NCI-H2196 (cell line): Measurements from ENCODE around the gene CYTH1.
"Not testable (repeated sequence)": the region's sequence is repeated elsewhere in the genome, so short reads cannot be mapped to it uniquely, and the experiment has no call there.

Experiments used
- DNase-seq: peaks from one replicate; lab custom pipeline; 2025; ENCODE audit not compliant: unreplicated experiment; lab: John Stamatoyannopoulos, UW

Gene CYTH1

DNA sequence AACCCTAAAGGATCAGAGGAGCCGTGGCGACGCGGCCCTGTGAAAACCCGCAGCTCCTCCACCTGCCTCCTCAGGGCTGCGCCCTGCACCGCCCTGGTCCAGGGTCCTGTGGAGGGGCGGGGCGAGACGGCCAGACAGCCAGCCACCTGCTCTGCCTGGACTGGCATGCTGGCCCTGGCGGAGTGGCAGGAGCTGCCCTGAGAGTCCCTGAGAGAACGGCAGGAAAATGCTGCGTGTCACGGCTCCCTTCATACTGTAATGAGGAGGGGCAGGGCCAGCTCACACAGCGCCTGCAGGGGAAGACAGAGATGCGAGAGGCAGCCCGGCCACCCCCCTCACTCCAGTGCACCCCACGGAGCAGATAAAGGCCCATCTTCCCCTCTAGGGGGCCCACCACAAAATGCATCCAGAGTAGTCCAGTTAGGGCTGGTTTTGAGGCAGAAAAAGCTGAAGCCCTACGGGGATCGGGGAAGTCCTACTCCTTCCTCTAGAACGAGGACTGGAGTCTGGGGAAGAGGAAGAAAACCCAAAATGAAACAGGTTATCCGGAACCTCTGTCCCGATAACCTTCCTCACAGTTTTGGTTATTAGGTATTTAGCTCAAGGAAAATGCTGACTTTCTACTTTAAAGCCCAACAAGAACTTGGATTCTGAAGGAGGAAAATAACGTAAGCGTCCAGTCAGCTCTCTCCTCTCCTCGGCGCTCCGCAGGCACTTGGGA is 107.3 kb downstream of the CYTH1 start:
- DNase-seq: peak; percentile 89

DNA sequence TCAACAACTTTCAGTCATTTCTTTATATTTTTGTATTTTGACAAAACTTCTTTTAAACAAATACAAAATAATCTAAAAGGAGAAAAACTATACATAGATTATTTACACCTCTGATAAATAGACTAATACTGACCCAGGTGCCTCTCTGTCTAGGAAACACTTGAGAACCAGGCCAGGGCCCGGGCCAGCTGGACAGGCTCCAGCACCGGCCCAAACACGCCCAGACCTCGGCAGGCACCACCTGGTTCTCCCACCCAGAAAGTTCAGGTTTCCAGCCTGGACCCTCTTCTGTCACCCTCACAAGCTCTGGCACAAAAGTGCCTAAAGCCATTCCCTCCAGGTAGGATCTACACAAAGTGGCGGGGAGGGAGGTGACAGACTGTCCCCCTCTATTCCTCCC is 107.9 kb downstream of the CYTH1 start:
- DNase-seq: peak; percentile 89

- no peak for DNase-seq
Observed at GRCh38 chr17:78673395-78673794, 108.7 kb downstream of the CYTH1 start.

DNA sequence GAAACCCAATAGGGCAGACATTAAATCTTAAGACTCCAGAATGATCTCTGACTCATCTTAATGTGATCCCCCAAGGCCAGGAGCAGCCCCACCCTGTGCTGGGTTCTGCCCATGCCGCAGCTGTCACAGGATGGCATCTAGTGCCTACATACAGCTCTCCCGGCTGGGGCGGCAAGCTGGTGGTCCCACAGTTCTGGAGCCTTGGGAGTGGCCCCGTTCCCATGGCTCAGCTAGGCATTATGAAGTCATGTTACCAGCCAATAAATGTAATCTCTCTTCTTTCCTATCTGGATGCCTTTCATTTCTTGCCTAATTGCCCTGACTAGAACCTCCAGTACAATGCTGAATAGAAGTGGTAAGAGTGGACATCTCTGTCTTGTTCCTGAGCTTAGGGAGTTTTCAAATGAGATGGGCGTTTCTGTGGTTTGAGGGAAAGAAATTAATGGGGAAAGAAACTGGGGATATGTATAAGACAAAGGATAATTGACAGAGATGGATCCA is 109.2 kb downstream of the CYTH1 start:
- no peak for DNase-seq

DNA sequence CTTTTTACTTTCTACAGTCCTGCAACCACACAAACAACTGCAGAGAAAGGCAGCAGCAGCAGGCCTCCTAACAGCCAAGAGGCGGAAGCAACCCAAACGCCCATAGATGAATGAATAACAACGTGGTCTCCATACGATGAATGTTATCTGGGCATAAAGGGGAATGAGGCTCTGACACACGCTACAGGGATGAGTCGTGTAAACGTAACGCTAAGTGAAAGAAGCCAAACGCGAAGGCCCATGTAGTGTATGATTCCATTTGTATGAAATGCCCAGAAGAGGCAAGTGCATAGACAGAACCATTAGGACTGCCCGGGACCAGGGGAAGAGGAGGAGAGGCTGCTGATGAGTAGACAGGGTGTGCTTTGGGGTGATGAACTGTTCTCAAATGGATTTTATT is 110.1 kb downstream of the CYTH1 start:
- DNase-seq: no peak

GRCh38 chr17:78671726-78672001 is 110.4 kb downstream of the CYTH1 start:
- DNase-seq: not testable (repeated sequence)

DNA sequence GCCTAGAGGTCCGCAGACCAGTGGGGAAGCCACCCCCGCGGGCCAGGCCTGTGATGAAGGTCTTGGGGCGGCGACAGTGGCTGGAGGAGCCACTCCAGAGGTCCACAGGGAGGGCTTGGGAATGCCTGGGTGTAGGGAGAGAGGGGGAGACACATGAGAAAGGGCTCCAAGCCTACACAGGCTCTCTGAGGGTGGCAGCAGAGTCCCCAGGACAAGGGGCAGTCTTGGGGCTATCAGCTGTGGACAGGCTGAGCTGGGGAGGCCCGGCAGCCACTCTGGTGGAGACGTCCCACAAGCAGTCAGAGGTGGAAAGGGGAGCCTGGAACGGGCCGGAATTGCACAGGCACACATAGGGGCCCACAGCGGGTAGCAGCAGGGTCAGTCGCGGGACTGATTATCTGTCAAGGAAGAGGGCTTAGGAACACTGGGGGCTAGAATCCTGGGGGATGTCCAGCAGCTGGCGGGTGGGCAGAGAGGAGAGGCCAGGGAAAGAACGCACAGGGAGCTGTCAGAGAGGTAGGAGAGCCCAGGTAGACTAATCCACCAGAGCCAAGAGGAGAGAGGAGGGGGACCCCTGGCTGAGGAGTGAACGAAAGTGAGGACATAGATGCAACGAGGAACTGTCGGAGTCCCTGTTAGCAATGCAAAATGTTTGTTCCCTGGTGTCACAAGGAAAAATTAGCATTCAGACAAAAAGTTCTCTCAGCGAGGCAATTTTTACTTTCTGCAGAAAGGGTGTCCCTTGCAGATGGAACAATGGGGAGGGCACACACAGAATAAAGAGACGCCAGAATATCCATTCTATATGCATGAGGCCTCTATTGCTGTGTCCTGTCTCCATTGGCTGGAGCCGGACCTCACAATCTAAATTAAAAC is 111.0 kb downstream of the CYTH1 start:
- DNase-seq: no peak

DNA sequence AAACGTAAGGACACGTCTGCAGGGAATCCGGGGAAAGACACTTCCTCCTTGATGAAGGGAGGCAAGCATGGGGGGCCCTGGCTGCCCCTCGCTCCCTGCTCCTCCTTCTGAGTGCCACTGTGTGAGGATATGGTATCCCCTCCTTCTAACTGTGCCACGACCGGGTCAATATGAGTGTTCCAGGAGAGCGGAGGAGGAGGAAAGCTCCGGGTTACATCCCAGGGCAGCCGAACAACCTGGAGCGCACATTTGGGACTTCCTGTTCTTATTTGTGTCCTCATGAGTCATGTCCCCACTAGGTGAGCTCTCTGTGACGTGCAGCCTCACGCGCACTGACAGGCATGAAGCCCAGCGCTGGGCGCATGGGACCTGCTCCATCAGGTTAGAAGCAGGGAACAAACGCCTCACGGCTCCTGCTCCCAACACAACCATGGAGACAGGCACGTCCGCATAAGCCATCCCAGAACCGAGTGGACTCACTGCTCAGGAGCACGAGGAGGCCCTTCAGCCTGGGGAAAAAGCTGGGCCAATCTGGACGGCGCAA is 112.0 kb downstream of the CYTH1 start:
- DNase-seq: no peak

DNA sequence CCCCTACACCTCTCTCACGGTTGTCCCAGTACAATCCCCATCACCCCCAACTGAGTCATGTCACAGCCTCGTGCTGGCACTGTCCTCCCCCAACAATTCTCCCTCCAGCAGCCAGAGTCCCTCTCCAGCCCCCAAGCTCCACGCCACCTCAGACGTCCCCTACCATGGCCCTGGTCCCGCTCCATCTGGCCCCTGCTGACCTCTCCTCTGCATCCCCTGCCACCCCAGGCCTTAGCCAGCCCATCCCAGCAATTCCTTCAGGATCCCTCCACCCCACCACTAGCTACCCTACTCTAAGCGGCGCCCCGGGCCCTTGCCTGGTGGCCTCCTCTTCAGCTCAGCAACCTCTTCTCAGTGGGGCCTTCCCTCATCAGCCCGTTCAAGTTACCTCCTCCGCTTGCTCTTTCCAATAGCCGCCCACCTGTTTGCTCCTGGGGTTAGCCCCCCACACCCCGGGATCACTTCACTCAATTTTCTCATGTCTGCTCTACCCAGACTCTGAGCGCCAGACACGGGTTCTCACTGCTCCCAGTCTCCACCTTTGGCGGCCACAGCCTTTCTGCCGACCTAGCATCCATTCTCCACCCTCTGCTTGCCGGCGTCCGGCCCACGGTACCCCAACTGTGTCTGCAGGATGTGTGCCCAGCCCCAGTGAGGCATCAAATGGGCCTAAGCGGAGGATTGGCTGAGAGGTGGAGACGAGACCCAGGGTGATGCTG is 112.7 kb downstream of the CYTH1 start:
- DNase-seq: no peak

- no peak for DNase-seq
Observed at GRCh38 chr17:78668847-78669246, 113.2 kb downstream of the CYTH1 start.

DNA sequence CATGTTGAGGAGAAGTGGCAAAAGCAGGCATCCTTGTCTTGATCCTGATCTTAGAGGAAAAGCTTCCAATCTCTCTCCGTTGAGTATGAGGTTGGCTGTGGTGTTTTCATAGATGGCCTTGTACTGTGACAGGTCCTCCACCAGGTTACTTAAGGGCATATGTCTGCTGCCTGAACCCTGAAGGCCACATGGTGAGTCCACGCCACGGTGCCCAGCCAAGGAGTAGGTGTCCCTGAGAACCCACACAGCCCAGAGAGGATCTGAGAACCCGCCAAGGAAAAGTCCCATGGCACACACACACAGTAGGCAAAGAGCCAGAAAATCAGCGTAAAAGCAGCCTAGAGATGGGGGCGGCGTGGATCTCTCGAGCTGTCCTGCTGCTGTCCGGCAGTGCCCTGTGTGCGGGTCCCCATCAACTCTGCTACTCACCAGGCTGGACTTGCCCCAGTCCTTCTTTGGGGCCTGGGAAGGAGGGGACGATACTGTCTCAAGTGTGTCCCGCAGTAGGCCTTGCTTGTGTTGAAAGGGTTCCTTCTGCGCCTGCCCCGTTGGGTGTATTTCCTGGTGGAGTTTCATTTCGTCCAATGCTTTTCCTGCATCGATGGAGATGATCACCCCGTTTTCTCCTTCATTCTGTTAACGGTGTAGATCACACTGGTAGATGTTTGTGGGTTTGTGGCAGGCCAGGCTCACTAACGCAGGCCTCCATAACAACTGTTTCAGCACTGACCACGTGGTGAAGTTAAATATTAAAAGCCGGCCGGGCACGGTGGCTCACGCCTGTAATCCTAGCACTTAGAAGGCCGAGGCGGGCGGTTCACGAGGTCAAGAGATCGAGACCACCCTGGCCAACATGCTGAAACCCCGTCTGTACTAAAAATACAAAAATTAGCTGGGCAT is 114.1 kb downstream of the CYTH1 start:
- no peak for DNase-seq

DNA sequence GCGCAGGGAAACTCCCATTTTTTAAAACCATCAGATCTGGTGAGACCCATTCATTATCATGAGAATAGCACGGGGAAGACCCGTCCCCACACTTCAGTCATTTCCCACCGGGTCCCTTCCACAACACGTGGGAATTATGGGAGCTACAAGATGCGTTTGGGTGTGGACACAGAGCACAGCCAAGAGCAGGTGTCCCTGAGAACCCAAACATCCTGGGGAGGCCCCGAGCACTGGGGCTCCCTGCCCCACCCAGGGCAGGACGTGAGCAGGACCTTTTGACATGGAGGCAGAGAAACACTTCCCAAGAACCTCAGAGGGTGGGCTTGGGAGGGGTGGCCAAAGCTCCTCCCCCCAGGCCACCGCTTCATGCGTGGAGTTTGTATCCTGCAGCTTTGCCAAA is 115.0 kb downstream of the CYTH1 start:
- DNase-seq: no peak

- no peak for DNase-seq
Observed at GRCh38 chr17:78665952-78666920, 115.8 kb downstream of the CYTH1 start.

DNA sequence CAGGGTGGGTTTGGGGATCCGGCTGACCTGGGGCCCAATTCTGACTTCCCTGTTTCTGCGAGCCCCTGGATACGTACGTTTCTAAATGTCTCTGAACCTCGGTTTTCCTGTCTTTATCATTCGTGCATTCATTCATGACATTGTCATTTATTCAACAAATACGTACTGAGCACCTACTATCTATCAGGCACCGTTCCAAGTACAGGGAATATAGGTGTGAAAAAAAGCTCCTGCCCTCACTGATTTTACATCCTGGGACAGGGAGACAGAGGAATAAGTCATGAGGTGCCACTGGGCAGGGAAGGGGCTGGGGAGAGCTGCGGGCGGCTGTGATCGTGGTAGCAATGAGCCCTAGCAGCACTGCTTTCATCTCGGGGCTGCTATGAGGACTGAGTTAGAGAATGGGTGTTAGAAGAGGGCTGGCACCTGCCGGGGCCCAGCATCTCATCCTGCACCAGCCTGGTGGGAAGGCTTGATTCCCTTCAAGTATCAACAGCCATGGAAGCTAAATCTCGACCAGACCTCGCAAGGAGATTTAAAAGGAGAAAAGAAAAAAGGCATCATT is 116.6 kb downstream of the CYTH1 start:
- DNase-seq: no peak

- DNase-seq: peak; percentile 76
Observed at GRCh38 chr17:78664476-78665386, 117.3 kb downstream of the CYTH1 start.

GRCh38 chr17:78661093-78661770 is 120.8 kb downstream of the CYTH1 start:
- no peak for DNase-seq

GRCh38 chr17:78659546-78659945 is 122.5 kb downstream of the CYTH1 start:
- no peak for DNase-seq
